CD4-positive, alpha-beta T cell treated with Interferon alpha-2 for 1 hour (primary cell): ENCODE data around the gene CAMK1G.

Experiments
- DNase-seq, 2 donors: peaks; one replicate each; pipeline ENCODE4 v3.0.0-alpha.2; 2020 to 2022

The CAMK1G gene

GRCh38 chr1:209583408-209583807 lies at the start of gene CAMK1G:
Gene CAMK1G, plus strand, starts transcription at chr1:209583714. Its CDS starts 11,270 bp downstream, at chr1:209594984.
- DNase-seq: no peak

- no peak for DNase-seq
Measured at GRCh38 chr1:209534496-209535250, 48.8 kb upstream of the CAMK1G start.

- no peak for DNase-seq
Measured at GRCh38 chr1:209536843-209537242, 46.7 kb upstream of the CAMK1G start.

- DNase-seq: no peak
Measured at GRCh38 chr1:209537336-209538114, 46.0 kb upstream of the CAMK1G start.

GRCh38 chr1:209539576-209539975 lies 43.9 kb upstream of the CAMK1G start:
- DNase-seq: no peak

GRCh38 chr1:209542585-209542984 lies 40.9 kb upstream of the CAMK1G start:
- DNase-seq: no peak

GRCh38 chr1:209544098-209544497 lies 39.4 kb upstream of the CAMK1G start:
- DNase-seq: no peak

- no peak for DNase-seq
Measured at GRCh38 chr1:209545423-209545822, 38.1 kb upstream of the CAMK1G start.

- DNase-seq: no peak
Measured at GRCh38 chr1:209546390-209547085, 37.0 kb upstream of the CAMK1G start.

- DNase-seq: no peak
Measured at GRCh38 chr1:209547626-209548025, 35.9 kb upstream of the CAMK1G start.

- no peak for DNase-seq
Measured at GRCh38 chr1:209549443-209550205, 33.9 kb upstream of the CAMK1G start.

GRCh38 chr1:209550519-209550918 lies 33.0 kb upstream of the CAMK1G start:
- DNase-seq: no peak

- no peak for DNase-seq
Measured at GRCh38 chr1:209552406-209553264, 30.9 kb upstream of the CAMK1G start.

- DNase-seq: no peak
Measured at GRCh38 chr1:209554761-209555611, 28.5 kb upstream of the CAMK1G start.

- no peak for DNase-seq
Measured at GRCh38 chr1:209556162-209556690, 27.3 kb upstream of the CAMK1G start.

- DNase-seq: no peak
Measured at GRCh38 chr1:209557221-209557620, 26.3 kb upstream of the CAMK1G start.

- no peak for DNase-seq
Measured at GRCh38 chr1:209560529-209560928, 23.0 kb upstream of the CAMK1G start.

- no peak for DNase-seq
Measured at GRCh38 chr1:209560952-209561351, 22.6 kb upstream of the CAMK1G start.

- no peak for DNase-seq
Measured at GRCh38 chr1:209561532-209561931, 22.0 kb upstream of the CAMK1G start.

- no peak for DNase-seq
Measured at GRCh38 chr1:209564849-209565248, 18.7 kb upstream of the CAMK1G start.
